GM10847 (cell line): ENCODE measurements around the gene ANKRD18B.

ENCODE experiments used
- POLR2A ChIP-seq: IDR thresholded peaks from 2 replicates; pipeline ENCODE4 v1.6.1; 2011; ENCODE audit not compliant: insufficient read length; ENCODE audit errors: extremely low read depth

ANKRD18B gene

GRCh38 chr9:33620738-33621439 lies 96.8 kb downstream of the ANKRD18B start:
- no peak for TF ChIP-seq POLR2A
